ENCODE data around the gene PPP1R8. TPM values are rescaled to one million over a fixed set of nuclear protein-coding genes. Genes with fewer than 3 reads are reported as not detected.
"Not testable (repeated sequence)": the region's sequence is repeated elsewhere in the genome, so short reads cannot be mapped to it uniquely, and the experiment has no call there.

PPP1R8 gene
- total RNA-seq = 48.3 and 50.2 TPM in 2 replicates

GRCh38 chr1:27830621-27831440 is at the start of gene PPP1R8:
TSS of gene PPP1R8 (plus strand) at chr1:27830782. CDS start at chr1:27830836, 54 bp downstream.
- DNase-seq (ENCODE audit: low read depth in 2 of 2) = peak; percentile 89 to 96

DNA sequence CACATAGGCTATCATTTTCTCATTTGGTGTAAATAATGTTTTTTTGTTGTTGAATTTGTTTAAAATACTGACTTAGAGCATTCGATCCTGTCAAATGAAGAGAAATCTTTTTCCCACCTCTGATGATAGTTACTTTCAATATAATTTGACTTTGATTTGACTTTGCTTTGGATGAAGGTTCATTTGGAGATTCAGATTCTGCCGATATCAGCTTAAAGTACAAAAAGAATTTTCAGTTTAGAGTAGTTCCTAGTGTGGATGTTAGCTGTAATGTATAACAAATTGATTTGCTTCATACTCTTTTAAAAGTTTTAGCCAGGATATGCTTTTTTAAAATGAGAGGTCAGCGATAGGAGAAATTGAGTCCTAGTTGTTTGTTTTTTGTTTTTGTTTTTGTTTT is 47.6 kb upstream of the PPP1R8 start:
- DNase-seq (ENCODE audit: low read depth in 2 of 2) = no peak

- DNase-seq (ENCODE audit: low read depth in 2 of 2) = no peak
Observed at GRCh38 chr1:27784700-27785099, 45.9 kb upstream of the PPP1R8 start.

DNA sequence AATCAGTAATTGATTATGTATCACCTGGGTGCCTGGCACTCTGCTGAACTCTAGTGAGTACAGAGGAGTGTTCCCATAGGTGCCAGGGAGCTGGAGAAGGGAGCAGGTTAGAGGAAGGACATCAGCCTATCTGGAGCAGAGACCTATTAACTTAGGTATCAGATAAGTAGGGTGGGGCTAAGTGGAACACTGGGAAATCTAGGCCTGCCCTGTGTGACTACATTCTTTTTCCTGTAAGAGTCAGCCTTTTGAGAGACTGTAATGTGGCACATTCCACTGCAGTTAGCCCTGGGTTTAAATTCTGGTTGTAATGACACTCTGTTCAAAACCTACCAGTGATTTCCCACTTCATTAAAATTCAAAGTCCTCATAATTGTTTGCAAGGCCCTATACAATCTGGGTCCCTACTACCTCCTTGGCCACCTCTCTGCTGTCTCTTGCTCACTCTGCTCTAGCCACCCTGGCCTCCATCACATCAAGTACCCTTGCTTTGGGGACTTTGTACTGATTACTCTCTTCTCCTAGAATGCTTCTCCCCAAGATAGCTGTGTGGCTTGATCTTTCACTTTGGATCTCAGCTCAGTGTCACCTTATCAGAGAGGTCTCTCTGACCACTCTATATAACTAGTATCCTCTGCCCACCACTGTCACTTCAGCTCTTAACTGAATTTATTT is 44.7 kb upstream of the PPP1R8 start:
- DNase-seq (ENCODE audit: low read depth in 2 of 2) = peak in 1 of 2 donors; percentile 36

GRCh38 chr1:27787895-27788294 is 42.7 kb upstream of the PPP1R8 start:
- DNase-seq (ENCODE audit: low read depth in 2 of 2) = peak in 1 of 2 donors; percentile 40

- DNase-seq (ENCODE audit: low read depth in 2 of 2) = peak; percentile 17 to 95
Observed at GRCh38 chr1:27789540-27790041, 41.0 kb upstream of the PPP1R8 start.

GRCh38 chr1:27790270-27790669 is 40.3 kb upstream of the PPP1R8 start:
- not testable (repeated sequence) for DNase-seq (ENCODE audit: low read depth in 2 of 2)

GRCh38 chr1:27795601-27796000 is 35.0 kb upstream of the PPP1R8 start:
- no peak for DNase-seq (ENCODE audit: low read depth in 2 of 2)

GRCh38 chr1:27804791-27805190 is 25.8 kb upstream of the PPP1R8 start:
- DNase-seq (ENCODE audit: low read depth in 2 of 2) = no peak

GRCh38 chr1:27806758-27807157 is 23.8 kb upstream of the PPP1R8 start:
- no peak for DNase-seq (ENCODE audit: low read depth in 2 of 2)

GRCh38 chr1:27807385-27807784 is 23.2 kb upstream of the PPP1R8 start:
- no peak for DNase-seq (ENCODE audit: low read depth in 2 of 2)

GRCh38 chr1:27808131-27808530 is 22.5 kb upstream of the PPP1R8 start:
- not testable (repeated sequence) for DNase-seq (ENCODE audit: low read depth in 2 of 2)

GRCh38 chr1:27809883-27810282 is 20.7 kb upstream of the PPP1R8 start:
- no peak for DNase-seq (ENCODE audit: low read depth in 2 of 2)

DNA sequence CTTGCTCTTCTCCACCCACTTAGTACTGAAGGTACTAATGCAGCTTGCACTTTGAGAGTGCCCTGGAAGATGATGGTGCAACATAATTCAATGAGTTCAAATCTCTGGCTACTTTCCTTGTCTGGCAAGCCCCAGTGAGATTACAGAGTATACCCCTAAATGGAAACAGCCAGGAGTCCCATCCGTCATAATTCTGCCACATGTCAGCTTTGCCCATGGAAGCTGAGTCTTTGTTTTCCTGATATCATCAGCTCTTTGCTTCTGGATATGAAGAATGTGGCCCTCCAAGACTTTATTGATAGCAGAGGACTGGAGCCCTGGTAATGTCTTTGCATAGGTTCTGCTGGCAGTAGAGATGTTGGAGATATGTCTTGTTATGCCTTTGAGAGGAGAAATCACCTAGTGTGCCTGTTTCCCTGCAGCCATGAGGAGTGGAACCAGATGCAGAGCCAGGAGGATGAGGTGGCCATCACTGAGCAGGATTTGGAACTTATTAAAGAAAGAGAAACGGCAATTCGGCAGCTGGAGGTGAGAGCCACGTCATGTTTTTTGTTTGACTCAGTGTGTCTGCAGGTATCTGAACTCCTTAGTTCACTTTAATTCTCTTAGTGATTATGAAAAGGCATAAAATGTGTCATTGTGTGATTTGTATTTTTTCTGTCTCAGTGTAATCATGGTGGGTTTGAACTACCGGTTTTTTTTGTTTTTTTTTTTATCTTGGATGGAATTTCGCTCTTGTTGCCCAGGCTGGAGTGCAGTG is 18.7 kb upstream of the PPP1R8 start:
- no peak for DNase-seq (ENCODE audit: low read depth in 2 of 2)

GRCh38 chr1:27816921-27817630 is 13.5 kb upstream of the PPP1R8 start:
- DNase-seq (ENCODE audit: low read depth in 2 of 2) = no peak

DNA sequence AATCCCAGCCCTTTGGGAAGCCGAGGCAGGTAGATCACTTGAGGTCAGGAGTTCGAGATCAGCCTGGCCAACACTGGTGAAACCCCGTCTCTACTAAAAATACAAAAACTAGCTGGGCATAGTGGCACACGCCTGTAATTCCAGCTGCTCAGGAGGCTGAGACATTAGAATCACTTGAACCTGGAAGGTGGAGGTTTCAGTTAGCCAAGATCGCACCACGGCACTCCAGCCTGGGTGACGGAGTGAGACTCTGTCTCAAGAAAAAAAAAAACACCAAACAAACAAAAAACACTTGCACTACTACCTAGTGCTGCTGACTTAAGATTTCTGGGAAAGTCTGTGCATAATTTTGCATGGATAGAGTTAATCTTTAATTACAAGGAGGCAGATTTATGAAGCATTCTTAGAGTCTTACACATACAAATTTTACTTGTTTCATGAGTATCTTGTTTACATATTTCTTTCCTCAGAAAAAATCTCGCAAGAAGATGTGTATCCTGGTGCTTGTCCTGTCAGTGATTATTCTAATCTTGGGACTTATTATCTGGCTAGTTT is 8.7 kb upstream of the PPP1R8 start:
- DNase-seq (ENCODE audit: low read depth in 2 of 2) = no peak

GRCh38 chr1:27823784-27824183 is 6.8 kb upstream of the PPP1R8 start:
- no peak for DNase-seq (ENCODE audit: low read depth in 2 of 2)

DNA sequence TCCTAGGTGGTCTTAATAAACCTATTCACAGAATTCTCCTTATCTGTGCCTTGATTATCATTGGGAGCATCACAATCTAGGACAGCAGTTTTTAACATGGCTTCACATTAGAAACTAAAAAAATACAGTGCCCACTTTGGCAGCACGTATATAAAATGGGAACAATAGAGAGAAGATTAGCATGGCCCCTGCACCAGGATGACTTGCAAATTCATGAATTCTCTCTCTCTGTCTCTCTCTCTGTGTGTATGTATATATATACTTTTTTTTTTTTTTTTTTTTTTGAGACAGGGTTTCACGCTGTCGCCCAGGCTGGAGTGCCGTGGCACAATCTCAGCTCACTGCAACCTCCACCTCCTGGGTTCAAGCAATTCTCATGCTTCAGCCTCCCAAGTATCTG is 6.2 kb upstream of the PPP1R8 start:
- no peak for DNase-seq (ENCODE audit: low read depth in 2 of 2)

DNA sequence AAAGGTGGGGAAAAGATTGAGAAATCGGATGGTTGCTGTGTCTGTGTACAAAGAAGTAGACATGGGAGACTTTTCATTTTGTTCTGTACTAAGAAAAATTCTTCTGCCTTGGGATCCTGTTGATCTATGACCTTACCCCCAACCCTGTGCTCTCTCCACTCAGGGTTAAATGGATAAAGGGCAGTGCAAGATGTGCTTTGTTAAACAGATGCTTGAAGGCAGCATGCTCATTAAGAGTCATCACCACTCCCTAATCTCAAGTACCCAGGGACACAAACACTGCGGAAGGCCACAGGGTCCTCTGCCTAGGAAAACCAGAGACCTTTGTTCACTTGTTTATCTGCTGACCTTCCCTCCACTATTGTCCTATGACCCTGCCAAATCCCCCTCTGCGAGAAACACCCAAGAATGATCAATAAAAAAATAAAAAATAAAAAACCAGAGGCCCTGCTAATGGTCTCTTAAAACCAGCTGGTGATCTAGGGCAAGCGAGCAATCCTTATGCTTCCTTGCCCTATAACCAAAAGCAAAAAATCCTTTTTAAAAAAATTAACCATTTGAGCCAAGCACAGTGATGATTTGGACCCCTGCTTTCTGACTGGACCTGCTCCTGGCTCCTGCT is 1.1 kb upstream of the PPP1R8 start:
- not testable (repeated sequence) for DNase-seq (ENCODE audit: low read depth in 2 of 2)

Data from dermis microvascular lymphatic vessel endothelial cell (primary cell).